HEK293 (cell line): Measurements from ENCODE around the gene IFT52.

Experiments used
- PRDM1 ChIP-seq: fragments of 450-650 bp; formaldehyde crosslinking; IDR thresholded peaks from 2 replicates; pipeline ENCODE4; 2016; ENCODE audit warnings: missing biosample characterization, missing genetic modification characterization
- PRDM2 ChIP-seq: fragments of 450-650 bp; formaldehyde crosslinking; IDR thresholded peaks from 2 replicates; pipeline ENCODE4 v1.5.1; 2016; ENCODE audit warnings: missing biosample characterization, missing genetic modification characterization, borderline replicate concordance
- SP3 ChIP-seq: fragments of 450-650 bp; formaldehyde crosslinking; IDR thresholded peaks from 2 replicates; pipeline ENCODE4 v1.5.1; 2016; ENCODE audit warnings: missing biosample characterization, missing genetic modification characterization
- TSHZ1 ChIP-seq: fragments of 450-650 bp; formaldehyde crosslinking; IDR thresholded peaks from 2 replicates; pipeline ENCODE4 v1.5.1; 2016; ENCODE audit warnings: missing biosample characterization, missing genetic modification characterization, borderline replicate concordance
- ZBTB11 ChIP-seq: fragments of 450-650 bp; formaldehyde crosslinking; conservative IDR thresholded peaks from 2 replicates; pipeline ENCODE4 v1.5.1; 2016; ENCODE audit warnings: low read depth, missing biosample characterization, missing genetic modification characterization
- ZBTB21 ChIP-seq: fragments of 450-650 bp; formaldehyde crosslinking; IDR thresholded peaks from 2 replicates; pipeline ENCODE4 v1.5.1; 2017; ENCODE audit warnings: missing biosample characterization, missing genetic modification characterization
- ZFP69B ChIP-seq: fragments of 450-650 bp; formaldehyde crosslinking; IDR thresholded peaks from 2 replicates; pipeline ENCODE4 v1.5.1; 2016; ENCODE audit warnings: missing biosample characterization, missing genetic modification characterization
- ZNF169 ChIP-seq: fragments of 450-650 bp; formaldehyde crosslinking; IDR thresholded peaks from 2 replicates; pipeline ENCODE4 v1.5.1; 2016; ENCODE audit warnings: missing biosample characterization, missing genetic modification characterization
- ZNF175 ChIP-seq: fragments of 450-650 bp; formaldehyde crosslinking; IDR thresholded peaks from 2 replicates; pipeline ENCODE4 v1.5.1; 2016; ENCODE audit warnings: missing biosample characterization, missing genetic modification characterization
- ZNF221 ChIP-seq: fragments of 450-650 bp; formaldehyde crosslinking; IDR thresholded peaks from 2 replicates; pipeline ENCODE4 v1.5.1; 2017; ENCODE audit warnings: missing biosample characterization, missing genetic modification characterization, borderline replicate concordance
- ZNF26 ChIP-seq: fragments of 450-650 bp; formaldehyde crosslinking; IDR thresholded peaks from 2 replicates; pipeline ENCODE4 v1.5.1; 2016; ENCODE audit warnings: missing biosample characterization, missing genetic modification characterization
- ZNF324 ChIP-seq: fragments of 450-650 bp; formaldehyde crosslinking; IDR thresholded peaks from 2 replicates; pipeline ENCODE4 v1.5.1; 2016; ENCODE audit warnings: missing biosample characterization, missing genetic modification characterization
- ZNF404 ChIP-seq: fragments of 450-650 bp; formaldehyde crosslinking; IDR thresholded peaks from 2 replicates; pipeline ENCODE4 v1.5.1; 2017; ENCODE audit warnings: missing biosample characterization, missing genetic modification characterization
- ZNF501 ChIP-seq: fragments of 450-650 bp; formaldehyde crosslinking; IDR thresholded peaks from 2 replicates; pipeline ENCODE4 v1.5.1; 2016; ENCODE audit warnings: missing biosample characterization, missing genetic modification characterization
- ZNF548 ChIP-seq: fragments of 450-650 bp; formaldehyde crosslinking; IDR thresholded peaks from 2 replicates; pipeline ENCODE4 v1.5.1; 2016; ENCODE audit warnings: missing biosample characterization, missing genetic modification characterization
- ZNF629 ChIP-seq: fragments of 450-650 bp; formaldehyde crosslinking; IDR thresholded peaks from 2 replicates; pipeline ENCODE4 v1.5.1; 2017; ENCODE audit warnings: missing biosample characterization, missing genetic modification characterization
- ZNF747 ChIP-seq: fragments of 450-650 bp; formaldehyde crosslinking; IDR thresholded peaks from 2 replicates; pipeline ENCODE4 v1.5.1; 2016; ENCODE audit warnings: missing biosample characterization, missing genetic modification characterization
- ZNF776 ChIP-seq: fragments of 450-650 bp; formaldehyde crosslinking; IDR thresholded peaks from 2 replicates; pipeline ENCODE4 v1.5.0; 2017; ENCODE audit warnings: missing biosample characterization, missing genetic modification characterization, borderline replicate concordance
- ZSCAN16 ChIP-seq: fragments of 450-650 bp; formaldehyde crosslinking; IDR thresholded peaks from 2 replicates; pipeline ENCODE4 v1.5.1; 2016; ENCODE audit warnings: missing biosample characterization, missing genetic modification characterization
- ZXDB ChIP-seq: fragments of 450-650 bp; formaldehyde crosslinking; IDR thresholded peaks from 2 replicates; pipeline ENCODE4 v1.5.1; 2016; ENCODE audit warnings: missing biosample characterization, missing genetic modification characterization

The IFT52 gene

GRCh38 chr20:43667341-43668132 lies 76.8 kb downstream of the IFT52 start (continued):
- TF ChIP-seq PRDM2 (tag by site-specific recombination) (no peak), ZSCAN16 (tag by site-specific recombination) (no peak), ZNF776 (tag by site-specific recombination) (no peak), ZNF26 (no peak), ZBTB21 (tag by site-specific recombination) (peak; percentile 81), ZNF501 (tag by site-specific recombination) (no peak), ZNF324 (tag by site-specific recombination) (no peak), ZNF221 (tag by site-specific recombination) (no peak), ZNF548 (tag by site-specific recombination) (no peak), SP3 (peak; percentile 44), ZBTB11 (tag by site-specific recombination) (no peak), ZNF175 (no peak), PRDM1 (tag by site-specific recombination) (no peak), ZNF169 (tag by site-specific recombination) (no peak), ZNF747 (tag by site-specific recombination) (no peak), ZNF404 (tag by site-specific recombination) (no peak), ZXDB (tag by site-specific recombination) (peak; percentile 78), TSHZ1 (tag by site-specific recombination) (no peak), ZFP69B (tag by site-specific recombination) (peak; percentile 45; the same call in 1 of the 2 replicates), ZNF629 (peak; percentile 91)
